ENCODE measurements around the gene DUSP21.
"Not testable (repeated sequence)": the region's sequence is repeated elsewhere in the genome, so short reads cannot be mapped to it uniquely, and the experiment has no call there.

Gene DUSP21
- 0 reads per million in 3 donors for total RNA-seq

DNA sequence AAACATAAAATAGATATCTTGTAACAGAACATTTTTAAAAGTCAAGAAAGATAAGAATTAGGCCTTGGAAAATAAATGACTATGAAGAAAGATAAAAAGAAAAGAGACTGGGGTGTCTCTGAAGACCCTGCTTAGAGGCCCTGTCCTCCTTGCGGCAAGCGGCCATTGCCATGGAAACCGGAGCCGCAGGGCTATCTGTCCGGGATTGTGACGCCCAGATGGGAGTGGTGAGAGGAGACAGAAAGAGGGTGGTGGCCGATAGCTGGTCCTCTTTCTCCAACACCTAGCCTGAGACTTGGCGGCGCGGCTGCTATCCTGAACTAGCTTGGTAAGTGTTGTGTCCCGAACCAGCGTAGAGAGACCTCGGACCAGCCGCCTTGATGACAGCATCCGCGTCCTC lies at the start of gene DUSP21:
Gene DUSP21 (plus strand): TSS at position 269 of the 400 bp plus-strand sequence. CDS start 112 bp downstream, at position 381.
- Histone ChIP-seq H3K9me3 (ENCODE audit: control insufficient read depth, low read length) (no peaks in the 10 kb centered on the region), H3K27ac (ENCODE audit: insufficient read depth, low read length, poor library complexity, severe bottlenecking) (no peak within 1 kb of the TSS), H3K27me3 (replicated peaks; ENCODE audit: control insufficient read depth, insufficient read depth, low read length, poor library complexity, severe bottlenecking) (no peaks in the 10 kb centered on the region), H3K36me3 (ENCODE audit: control insufficient read depth, insufficient read depth, low read length) (no peaks in the 10 kb centered on the region), H3K4me1 (ENCODE audit: control insufficient read depth, insufficient read depth, low read length, poor library complexity, severe bottlenecking) (no peaks in the 10 kb centered on the region), H3K4me3 (ENCODE audit: insufficient read depth, low read depth, low read length, poor library complexity, severe bottlenecking) (no peak within 1 kb of the TSS)
- no peak for DNase-seq

DNA sequence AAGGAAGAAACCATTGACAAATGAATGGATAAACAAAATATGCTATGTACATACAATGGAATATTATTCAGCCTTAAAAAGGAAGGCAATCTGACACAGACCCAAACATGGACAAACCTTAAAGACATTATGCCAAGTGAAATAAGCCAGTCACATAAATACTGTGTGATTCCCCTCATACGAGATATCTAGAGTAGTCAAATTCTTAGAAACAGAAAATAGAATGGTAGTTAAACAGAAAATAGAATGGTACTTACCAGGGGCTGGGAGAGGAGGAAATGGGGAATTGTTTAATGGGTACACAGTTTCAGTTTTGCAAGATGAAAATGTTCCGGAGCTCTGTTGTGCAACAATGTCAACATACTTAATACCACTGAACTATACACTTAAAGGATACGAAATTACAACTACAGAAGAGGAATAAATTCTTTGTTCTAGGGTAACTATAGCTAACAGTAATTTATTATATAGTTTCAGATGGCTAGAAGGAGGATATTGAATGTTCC lies 47.8 kb upstream of the DUSP21 start:
- no peaks in the 10 kb centered on the region for H3K9me3 ChIP-seq (ENCODE audit: control insufficient read depth, low read length)
- H3K27me3 ChIP-seq (replicated peaks; ENCODE audit: control insufficient read depth, insufficient read depth, low read length, poor library complexity, severe bottlenecking) = no peaks in the 10 kb centered on the region
- no peak overlapping the region for H3K4me3 ChIP-seq (ENCODE audit: insufficient read depth, low read depth, low read length, poor library complexity, severe bottlenecking)
- H3K4me1 ChIP-seq (ENCODE audit: control insufficient read depth, insufficient read depth, low read length, poor library complexity, severe bottlenecking) = no peaks in the 10 kb centered on the region
- no peaks in the 10 kb centered on the region for H3K36me3 ChIP-seq (ENCODE audit: control insufficient read depth, insufficient read depth, low read length)
- H3K27ac ChIP-seq (ENCODE audit: insufficient read depth, low read length, poor library complexity, severe bottlenecking) = no peak overlapping the region
- no peak for DNase-seq

DNA sequence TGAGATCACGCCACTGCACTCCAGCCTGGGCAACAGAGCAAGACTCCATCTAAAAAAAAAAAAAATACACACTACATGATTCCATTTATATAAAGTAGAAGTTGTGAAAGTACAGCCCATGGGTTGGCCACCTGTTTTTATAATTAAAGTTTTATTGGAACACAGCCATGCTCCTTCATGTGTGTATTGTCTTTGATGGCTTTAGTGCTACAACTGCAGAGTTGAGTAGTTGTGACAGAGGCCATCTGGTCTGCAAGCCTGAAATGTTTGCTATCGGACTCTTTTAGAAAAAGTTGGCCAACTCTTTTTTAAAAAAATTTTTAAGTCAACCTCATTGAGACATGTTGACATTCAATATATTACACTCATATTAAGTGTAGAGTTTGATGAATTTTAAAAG lies 41.2 kb upstream of the DUSP21 start:
- Histone ChIP-seq H3K36me3 (ENCODE audit: control insufficient read depth, insufficient read depth, low read length) (no peaks in the 10 kb centered on the region), H3K27me3 (replicated peaks; ENCODE audit: control insufficient read depth, insufficient read depth, low read length, poor library complexity, severe bottlenecking) (no peaks in the 10 kb centered on the region), H3K4me3 (ENCODE audit: insufficient read depth, low read depth, low read length, poor library complexity, severe bottlenecking) (no peak overlapping the region), H3K27ac (ENCODE audit: insufficient read depth, low read length, poor library complexity, severe bottlenecking) (no peak overlapping the region), H3K9me3 (ENCODE audit: control insufficient read depth, low read length) (no peaks in the 10 kb centered on the region), H3K4me1 (ENCODE audit: control insufficient read depth, insufficient read depth, low read length, poor library complexity, severe bottlenecking) (no peaks in the 10 kb centered on the region)
- no peak for DNase-seq

DNA sequence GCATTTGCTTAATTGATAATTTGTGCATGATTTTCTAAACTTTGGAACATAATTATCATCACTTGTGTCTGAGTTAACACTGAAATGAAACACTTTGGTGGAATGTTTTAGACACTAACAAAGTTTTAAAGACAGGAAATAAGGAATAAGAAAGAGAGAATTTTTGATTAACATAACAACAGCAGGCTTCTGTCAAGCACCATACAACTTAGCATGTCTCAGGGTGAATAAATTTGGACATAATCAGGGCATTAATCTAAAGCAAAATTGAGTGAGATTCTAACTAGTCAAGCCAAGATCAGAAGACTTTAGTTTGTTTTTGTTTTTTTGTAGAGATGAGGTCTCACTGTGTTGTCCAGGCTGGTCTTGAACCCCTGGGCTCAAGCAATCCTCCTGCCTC lies 28.1 kb upstream of the DUSP21 start:
- H3K9me3 ChIP-seq (ENCODE audit: control insufficient read depth, low read length) = no peaks in the 10 kb centered on the region
- no peaks in the 10 kb centered on the region for H3K36me3 ChIP-seq (ENCODE audit: control insufficient read depth, insufficient read depth, low read length)
- H3K4me1 ChIP-seq (ENCODE audit: control insufficient read depth, insufficient read depth, low read length, poor library complexity, severe bottlenecking) = no peaks in the 10 kb centered on the region
- no peak for DNase-seq
- no peak overlapping the region for H3K4me3 ChIP-seq (ENCODE audit: insufficient read depth, low read depth, low read length, poor library complexity, severe bottlenecking)
- H3K27ac ChIP-seq (ENCODE audit: insufficient read depth, low read length, poor library complexity, severe bottlenecking) = no peak overlapping the region
- no peaks in the 10 kb centered on the region for H3K27me3 ChIP-seq (replicated peaks; ENCODE audit: control insufficient read depth, insufficient read depth, low read length, poor library complexity, severe bottlenecking)

DNA sequence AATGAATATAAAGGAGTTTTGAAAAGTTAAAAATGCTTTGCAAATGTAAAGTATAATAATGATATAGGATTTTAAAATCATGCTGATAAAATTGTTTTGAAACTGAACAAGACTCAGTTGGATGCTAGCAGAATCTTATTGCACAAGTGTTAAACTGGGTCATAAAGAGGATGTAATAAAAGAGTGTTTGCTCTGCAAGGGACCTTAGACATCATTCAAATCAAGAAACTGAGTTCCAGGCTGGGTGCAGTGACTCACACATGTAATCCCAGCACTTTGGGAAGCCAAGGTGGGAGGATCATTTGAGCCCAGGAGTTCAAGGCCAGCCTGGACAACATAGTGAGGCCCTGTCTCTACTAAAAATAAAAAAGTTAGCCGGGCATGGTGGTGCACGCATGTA lies 27.5 kb upstream of the DUSP21 start:
- Histone ChIP-seq H3K9me3 (ENCODE audit: control insufficient read depth, low read length) (no peaks in the 10 kb centered on the region), H3K4me3 (ENCODE audit: insufficient read depth, low read depth, low read length, poor library complexity, severe bottlenecking) (no peak overlapping the region), H3K27me3 (replicated peaks; ENCODE audit: control insufficient read depth, insufficient read depth, low read length, poor library complexity, severe bottlenecking) (no peaks in the 10 kb centered on the region), H3K36me3 (ENCODE audit: control insufficient read depth, insufficient read depth, low read length) (no peaks in the 10 kb centered on the region), H3K4me1 (ENCODE audit: control insufficient read depth, insufficient read depth, low read length, poor library complexity, severe bottlenecking) (no peaks in the 10 kb centered on the region), H3K27ac (ENCODE audit: insufficient read depth, low read length, poor library complexity, severe bottlenecking) (no peak overlapping the region)
- no peak for DNase-seq

DNA sequence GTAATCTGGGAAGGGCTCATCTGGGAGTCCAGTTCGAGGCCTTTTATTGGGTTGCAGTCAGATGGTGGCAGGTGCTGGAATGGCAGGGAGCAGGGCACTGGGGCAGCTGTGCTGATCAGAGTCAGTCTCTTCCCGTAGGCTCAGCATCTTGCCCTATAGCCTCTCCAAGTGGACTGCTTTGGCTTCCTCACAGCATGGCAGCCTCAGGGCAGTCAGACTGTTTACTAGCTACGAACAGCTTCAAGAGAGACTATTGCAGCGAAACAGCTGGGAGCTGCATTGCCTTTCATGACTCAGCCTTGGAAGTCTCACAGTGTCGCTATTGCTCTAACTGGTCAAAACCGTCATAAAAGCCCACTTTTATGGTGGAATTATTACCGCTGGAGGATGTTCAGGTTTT lies 26.8 kb upstream of the DUSP21 start:
- Histone ChIP-seq H3K27me3 (replicated peaks; ENCODE audit: control insufficient read depth, insufficient read depth, low read length, poor library complexity, severe bottlenecking) (no peaks in the 10 kb centered on the region), H3K4me1 (ENCODE audit: control insufficient read depth, insufficient read depth, low read length, poor library complexity, severe bottlenecking) (no peaks in the 10 kb centered on the region), H3K4me3 (ENCODE audit: insufficient read depth, low read depth, low read length, poor library complexity, severe bottlenecking) (no peak overlapping the region), H3K27ac (ENCODE audit: insufficient read depth, low read length, poor library complexity, severe bottlenecking) (no peak overlapping the region), H3K36me3 (ENCODE audit: control insufficient read depth, insufficient read depth, low read length) (no peaks in the 10 kb centered on the region), H3K9me3 (ENCODE audit: control insufficient read depth, low read length) (no peaks in the 10 kb centered on the region)
- DNase-seq = no peak

DNA sequence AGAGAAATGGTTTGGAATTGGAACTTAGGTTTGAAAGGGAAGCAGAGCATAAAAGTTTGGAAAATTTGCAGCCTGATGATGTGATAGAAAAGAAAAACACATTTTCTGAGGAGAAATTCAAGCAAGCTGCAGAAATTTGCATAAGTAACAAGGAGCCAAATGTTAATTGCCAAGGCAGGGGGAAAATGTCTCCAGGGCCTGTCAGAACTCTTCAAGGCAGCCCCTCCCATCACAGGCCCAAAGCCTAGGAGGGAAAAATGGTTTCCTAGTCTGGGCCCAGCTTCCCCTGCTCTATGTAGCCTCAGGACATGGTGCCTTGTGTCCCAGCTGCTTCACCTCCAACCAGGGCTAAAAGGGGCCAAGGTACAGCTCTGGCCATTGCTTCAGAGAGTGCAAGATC lies 21.2 kb upstream of the DUSP21 start:
- H3K27me3 ChIP-seq (replicated peaks; ENCODE audit: control insufficient read depth, insufficient read depth, low read length, poor library complexity, severe bottlenecking) = no peaks in the 10 kb centered on the region
- no peaks in the 10 kb centered on the region for H3K9me3 ChIP-seq (ENCODE audit: control insufficient read depth, low read length)
- no peak overlapping the region for H3K4me3 ChIP-seq (ENCODE audit: insufficient read depth, low read depth, low read length, poor library complexity, severe bottlenecking)
- no peaks in the 10 kb centered on the region for H3K4me1 ChIP-seq (ENCODE audit: control insufficient read depth, insufficient read depth, low read length, poor library complexity, severe bottlenecking)
- H3K27ac ChIP-seq (ENCODE audit: insufficient read depth, low read length, poor library complexity, severe bottlenecking) = no peak overlapping the region
- DNase-seq = no peak
- H3K36me3 ChIP-seq (ENCODE audit: control insufficient read depth, insufficient read depth, low read length) = no peaks in the 10 kb centered on the region

DNA sequence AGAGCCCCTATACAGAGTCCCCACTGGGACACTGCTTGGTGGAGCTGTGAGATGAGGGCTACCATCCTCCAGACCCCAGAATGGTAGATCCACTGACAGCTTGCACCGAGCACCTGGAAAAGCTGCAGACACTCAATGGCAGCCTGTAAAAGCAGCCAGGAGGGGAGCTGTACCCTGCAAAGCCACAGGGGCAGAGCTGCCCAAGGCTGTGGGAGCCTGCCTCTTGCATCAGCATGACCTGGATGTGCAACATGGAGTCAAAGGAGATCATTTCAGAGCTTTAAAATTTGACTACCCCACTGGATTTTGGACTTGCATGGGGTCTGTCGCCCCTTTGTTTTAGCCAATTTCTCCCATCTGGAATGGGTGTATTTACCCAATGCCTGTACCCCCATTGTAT lies 20.6 kb upstream of the DUSP21 start:
- H3K4me3 ChIP-seq (ENCODE audit: insufficient read depth, low read depth, low read length, poor library complexity, severe bottlenecking); DNase-seq; H3K27ac ChIP-seq (ENCODE audit: insufficient read depth, low read length, poor library complexity, severe bottlenecking); H3K36me3 ChIP-seq (ENCODE audit: control insufficient read depth, insufficient read depth, low read length); H3K4me1 ChIP-seq (ENCODE audit: control insufficient read depth, insufficient read depth, low read length, poor library complexity, severe bottlenecking); H3K9me3 ChIP-seq (ENCODE audit: control insufficient read depth, low read length); H3K27me3 ChIP-seq (replicated peaks; ENCODE audit: control insufficient read depth, insufficient read depth, low read length, poor library complexity, severe bottlenecking): not testable (repeated sequence)

DNA sequence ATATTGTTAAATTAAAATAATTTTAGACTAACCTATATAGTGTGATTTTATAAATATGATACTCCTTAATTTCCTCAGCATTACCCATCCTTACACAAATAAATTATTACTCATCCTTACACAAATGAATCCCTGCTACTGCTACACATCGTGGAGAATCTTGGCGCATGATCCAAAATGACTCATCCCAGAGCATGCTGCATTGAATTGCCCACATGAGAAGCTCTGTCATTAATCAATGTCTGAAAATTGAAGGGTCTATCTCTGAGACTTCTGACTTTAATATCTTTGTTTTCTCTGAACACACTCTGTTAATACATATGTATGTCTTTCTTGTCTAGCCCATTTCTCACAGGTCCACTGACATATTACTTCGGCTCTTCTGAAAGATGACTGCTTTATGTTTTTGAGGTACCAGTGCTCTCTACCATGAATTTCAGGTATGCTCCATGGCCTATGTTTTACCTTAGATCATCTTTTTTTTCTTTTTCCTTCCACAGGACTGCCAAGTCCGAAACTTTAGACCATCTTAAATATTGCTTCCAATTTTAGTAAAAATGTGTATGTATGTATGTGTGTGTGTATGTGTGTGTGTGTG lies 15.7 kb upstream of the DUSP21 start:
- no peaks in the 10 kb centered on the region for H3K4me1 ChIP-seq (ENCODE audit: control insufficient read depth, insufficient read depth, low read length, poor library complexity, severe bottlenecking)
- H3K27me3 ChIP-seq (replicated peaks; ENCODE audit: control insufficient read depth, insufficient read depth, low read length, poor library complexity, severe bottlenecking) = no peaks in the 10 kb centered on the region
- no peak overlapping the region for H3K27ac ChIP-seq (ENCODE audit: insufficient read depth, low read length, poor library complexity, severe bottlenecking)
- H3K9me3 ChIP-seq (ENCODE audit: control insufficient read depth, low read length) = no peaks in the 10 kb centered on the region
- no peaks in the 10 kb centered on the region for H3K36me3 ChIP-seq (ENCODE audit: control insufficient read depth, insufficient read depth, low read length)
- no peak overlapping the region for H3K4me3 ChIP-seq (ENCODE audit: insufficient read depth, low read depth, low read length, poor library complexity, severe bottlenecking)
- no peak for DNase-seq

DNA sequence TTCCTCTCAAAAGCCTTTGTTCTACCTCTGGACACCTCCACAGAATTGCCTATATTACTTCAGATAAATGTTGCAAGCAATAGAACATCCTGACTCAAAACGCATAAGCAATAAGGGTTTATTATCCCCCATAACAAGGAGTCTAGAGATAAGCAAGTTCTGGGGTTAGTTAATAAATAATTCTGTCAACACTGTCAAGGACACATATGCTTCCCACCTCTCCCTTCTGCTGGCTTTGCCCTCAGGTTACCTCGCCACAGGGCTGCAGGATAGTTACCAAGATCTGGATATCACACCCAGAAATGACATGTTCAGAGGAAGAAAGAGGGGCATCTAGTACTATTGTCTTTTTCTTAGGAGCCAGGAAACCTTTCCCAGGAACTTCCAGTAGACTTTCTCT lies 14.0 kb upstream of the DUSP21 start:
- H3K4me3 ChIP-seq (ENCODE audit: insufficient read depth, low read depth, low read length, poor library complexity, severe bottlenecking) = no peak overlapping the region
- no peak overlapping the region for H3K27ac ChIP-seq (ENCODE audit: insufficient read depth, low read length, poor library complexity, severe bottlenecking)
- no peaks in the 10 kb centered on the region for H3K4me1 ChIP-seq (ENCODE audit: control insufficient read depth, insufficient read depth, low read length, poor library complexity, severe bottlenecking)
- H3K27me3 ChIP-seq (replicated peaks; ENCODE audit: control insufficient read depth, insufficient read depth, low read length, poor library complexity, severe bottlenecking) = no peaks in the 10 kb centered on the region
- H3K9me3 ChIP-seq (ENCODE audit: control insufficient read depth, low read length) = no peaks in the 10 kb centered on the region
- H3K36me3 ChIP-seq (ENCODE audit: control insufficient read depth, insufficient read depth, low read length) = no peaks in the 10 kb centered on the region
- no peak for DNase-seq

Measured in effector memory CD4-positive, alpha-beta T cell (primary cell).